SH-SY5Y (cell line): Measurements from ENCODE around the gene KIF21A.

Experiments
- GATA2 ChIP-seq: IDR thresholded peaks from 2 replicates; pipeline ENCODE4 v1.6.1; 2011; ENCODE audit warnings: mild to moderate bottlenecking, low read depth, low read length
- GATA3 ChIP-seq: IDR thresholded peaks from 2 replicates; pipeline ENCODE4 v1.6.1; 2011; ENCODE audit warnings: low read depth, mild to moderate bottlenecking, low read length, moderate library complexity

GRCh38 chr12:39319180-39319579, 123.7 kb downstream of the KIF21A start:
- TF ChIP-seq GATA2 (no peak), GATA3 (no peak)
